ELF-1 (cell line): ENCODE results near the gene C6.
A peak's percentile ranks its signal among the peaks of the same experiment; 100 is the strongest.
"Not testable (repeated sequence)": the region's sequence is repeated elsewhere in the genome, so short reads cannot be mapped to it uniquely, and the experiment has no call there.

Experiments used
- DNase-seq: peaks from one replicate; pipeline ENCODE4 v3.0.0-alpha.2; 2016; ENCODE audit warnings: low read depth, low spot score

The C6 gene

GRCh38 chr5:41213340-41213739 lies at the start of gene C6:
TSS of gene C6 (minus strand) at chr5:41213532. CDS start at chr5:41203230, 10,302 bp downstream.
- no peak for DNase-seq

GRCh38 chr5:41256400-41256799 lies 43.1 kb upstream of the C6 start:
- no peak for DNase-seq

- DNase-seq: no peak
Observed at GRCh38 chr5:41253109-41253508, 39.8 kb upstream of the C6 start.

GRCh38 chr5:41252036-41252435 lies 38.7 kb upstream of the C6 start:
- no peak for DNase-seq

GRCh38 chr5:41250351-41250987 lies 37.1 kb upstream of the C6 start:
- no peak for DNase-seq

- DNase-seq: no peak
Observed at GRCh38 chr5:41247135-41247534, 33.8 kb upstream of the C6 start.

GRCh38 chr5:41246376-41246775 lies 33.0 kb upstream of the C6 start:
- no peak for DNase-seq

- DNase-seq: no peak
Observed at GRCh38 chr5:41243558-41243957, 30.2 kb upstream of the C6 start.

GRCh38 chr5:41240985-41241384 lies 27.7 kb upstream of the C6 start:
- DNase-seq: no peak

GRCh38 chr5:41240390-41240789 lies 27.1 kb upstream of the C6 start:
- DNase-seq: no peak

- DNase-seq: no peak
Observed at GRCh38 chr5:41234475-41234874, 21.1 kb upstream of the C6 start.

- DNase-seq: no peak
Observed at GRCh38 chr5:41232797-41233196, 19.5 kb upstream of the C6 start.

- DNase-seq: peak; percentile 1
Observed at GRCh38 chr5:41230276-41230675, 16.9 kb upstream of the C6 start.

- no peak for DNase-seq
Observed at GRCh38 chr5:41223962-41224361, 10.6 kb upstream of the C6 start.

- no peak for DNase-seq
Observed at GRCh38 chr5:41219658-41220269, 6.4 kb upstream of the C6 start.

GRCh38 chr5:41218929-41219657 lies 5.8 kb upstream of the C6 start:
- DNase-seq: no peak

GRCh38 chr5:41214182-41214581 lies 850 bp upstream of the C6 start:
- no peak for DNase-seq

- DNase-seq: no peak
Observed at GRCh38 chr5:41212935-41213334, 397 bp downstream of the C6 start.

- no peak for DNase-seq
Observed at GRCh38 chr5:41211417-41211816, 1.9 kb downstream of the C6 start.

GRCh38 chr5:41205475-41205874 lies 7.9 kb downstream of the C6 start:
- not testable (repeated sequence) for DNase-seq

GRCh38 chr5:41203033-41203432 lies 10.3 kb downstream of the C6 start:
- DNase-seq: no peak

GRCh38 chr5:41201082-41201772 lies 12.1 kb downstream of the C6 start:
- no peak for DNase-seq
